ENCODE data around the gene PHF2. TPM values are rescaled to one million over a fixed set of nuclear protein-coding genes. Genes with fewer than 3 reads are reported as not detected.
A peak's percentile ranks its signal among the peaks of the same experiment; 100 is the strongest.
"Not testable (repeated sequence)": the region's sequence is repeated elsewhere in the genome, so short reads cannot be mapped to it uniquely, and the experiment has no call there.

Gene PHF2
- total RNA-seq, 1 experiment from 2014 or later, result 22.6 TPM

GRCh38 chr9:93665637-93666438 is 89.5 kb downstream of the PHF2 start:
- no peak for DNase-seq (ENCODE audit: low read depth)

- DNase-seq (ENCODE audit: low read depth), result not testable (repeated sequence)
These were observed 90.0 kb downstream of the PHF2 start for GRCh38 chr9:93666439-93666784.

GRCh38 chr9:93667006-93667405 is 90.6 kb downstream of the PHF2 start:
- no peak for DNase-seq (ENCODE audit: low read depth)

- no peak for DNase-seq (ENCODE audit: low read depth)
These were observed 91.2 kb downstream of the PHF2 start for GRCh38 chr9:93667627-93668026.

GRCh38 chr9:93668261-93668871 is 92.0 kb downstream of the PHF2 start:
- DNase-seq (ENCODE audit: low read depth), result no peak

GRCh38 chr9:93669116-93669957 is 93.0 kb downstream of the PHF2 start:
- no peak for DNase-seq (ENCODE audit: low read depth)

GRCh38 chr9:93669958-93670207 is 93.5 kb downstream of the PHF2 start:
- no peak for DNase-seq (ENCODE audit: low read depth)

- peak; percentile 5 for DNase-seq (ENCODE audit: low read depth)
These were observed 94.0 kb downstream of the PHF2 start for GRCh38 chr9:93670208-93671019.

GRCh38 chr9:93671020-93671338 is 94.6 kb downstream of the PHF2 start:
- no peak for DNase-seq (ENCODE audit: low read depth)

- not testable (repeated sequence) for DNase-seq (ENCODE audit: low read depth)
These were observed 96.1 kb downstream of the PHF2 start for GRCh38 chr9:93672330-93673020.

GRCh38 chr9:93673021-93673838 is 96.8 kb downstream of the PHF2 start:
- DNase-seq (ENCODE audit: low read depth), result no peak

GRCh38 chr9:93673839-93674334 is 97.5 kb downstream of the PHF2 start:
- no peak for DNase-seq (ENCODE audit: low read depth)

GRCh38 chr9:93674580-93675335 is 98.4 kb downstream of the PHF2 start:
- no peak for DNase-seq (ENCODE audit: low read depth)

GRCh38 chr9:93675336-93676150 is 99.2 kb downstream of the PHF2 start:
- DNase-seq (ENCODE audit: low read depth), result no peak

- no peak for DNase-seq (ENCODE audit: low read depth)
These were observed 100.1 kb downstream of the PHF2 start for GRCh38 chr9:93676310-93677047.

GRCh38 chr9:93677048-93677571 is 100.7 kb downstream of the PHF2 start:
- DNase-seq (ENCODE audit: low read depth), result no peak

- DNase-seq (ENCODE audit: low read depth), result no peak
These were observed 101.3 kb downstream of the PHF2 start for GRCh38 chr9:93677641-93678136.
